SK-N-MC (cell line): ENCODE measurements around the gene ZNF580.

Experiments used
- EZH2 ChIP-seq: fragments of 200-600 bp; sonication (generic); IDR thresholded peaks from one replicate; pipeline ENCODE4 v1.6.1; 2017; ENCODE audit warnings: antibody characterized with exemption
- FOXP2 ChIP-seq: optimal IDR thresholded peaks from 2 replicates; pipeline ENCODE3; 2011; ENCODE audit warnings: mild to moderate bottlenecking, moderate library complexity; ENCODE audit not compliant: insufficient read depth; ENCODE audit errors: extremely low read length, control extremely low read depth
- POLR2AphosphoS5 ChIP-seq: IDR thresholded peaks from 2 replicates; pipeline ENCODE4 v1.6.1; 2012; ENCODE audit warnings: mild to moderate bottlenecking, low read depth, low read length, borderline replicate concordance

- TF ChIP-seq POLR2AphosphoS5 (no peak), EZH2 (no peak), FOXP2 (no peak)
Measured at GRCh38 chr19:55601084-55601483, 39.7 kb upstream of the ZNF580 start.
